Muscle of leg (tissue), 11 donors: ENCODE results near the gene TOP2A. TPM values are rescaled to one million over a fixed set of nuclear protein-coding genes. Genes with fewer than 3 reads are reported as not detected.

Source experiments
- DNase-seq: peaks from one replicate; pipeline ENCODE4 v3.0.0; 2013
- H3K27ac ChIP-seq: one replicate; pipeline ENCODE4 v1.5.1; 2013; ENCODE audit warnings: mild to moderate bottlenecking, low read length, control low read depth
- H3K27me3 ChIP-seq: one replicate; pipeline ENCODE4 v1.6.1; 2013; ENCODE audit warnings: low read length; ENCODE audit not compliant: control insufficient read depth, insufficient read depth
- H3K36me3 ChIP-seq: one replicate; pipeline ENCODE4 v1.6.1; 2013; ENCODE audit warnings: low read length; ENCODE audit not compliant: control insufficient read depth, insufficient read depth
- H3K4me1 ChIP-seq: one replicate; pipeline ENCODE4 v1.6.1; 2013; ENCODE audit warnings: low read length; ENCODE audit not compliant: control insufficient read depth, insufficient read depth
- H3K4me3 ChIP-seq: one replicate; pipeline ENCODE4 v1.5.1; 2013; ENCODE audit warnings: low read length, control low read depth
- H3K9me3 ChIP-seq: replicated peaks from 2 replicates; pipeline ENCODE4 v1.6.1; 2013; ENCODE audit warnings: low read depth, low read length; ENCODE audit not compliant: control insufficient read depth
- WGBS: methylation state at CpG from one replicate; pipeline ENCODE4 v1.1.5; 2013; ENCODE audit warnings: missing lambda C conversion rate; ENCODE audit not compliant: insufficient coverage; 5-methylcytosine and 5-hydroxymethylcytosine counted together
- polyA plus RNA-seq, 8 donors: library from polyadenylated mRNA; unstranded; fragments of 120-200 nt; gene quantifications; one replicate each; pipeline versions ENCODE4 v1.2.1 to v1.2.3, GENCODE V29; 2013; ENCODE audit warnings: inconsistent platforms in 1 of 8, low replicate concordance in 1 of 8; ENCODE audit not compliant: insufficient read length in 8 of 8, insufficient read depth in 1 of 8
- total RNA-seq: library from RNA; stranded (reverse); fragments of 120-200 nt; gene quantifications from one replicate; pipeline ENCODE4 v1.2.4, GENCODE V29; 2013

Gene TOP2A
- total and polyA plus RNA-seq, 9 donors: 45.9 to 113 (median 77.9) TPM

GRCh38 chr17:40352237-40352778 lies 65.4 kb downstream of the TOP2A start:
- H3K9me3 ChIP-seq: no peaks in the 10 kb centered on the region
- no peak overlapping the region for H3K4me3 ChIP-seq
- H3K4me1 ChIP-seq: peaks cover 88% of the 10 kb centered on the region
- H3K36me3 ChIP-seq: peaks cover 92% of the 10 kb centered on the region
- H3K27me3 ChIP-seq: no peaks in the 10 kb centered on the region
- H3K27ac ChIP-seq: peak overlapping the region; percentile 91
- WGBS: 58% methylated on average over 7 of the region's 7 CpGs
- no peak for DNase-seq

DNA sequence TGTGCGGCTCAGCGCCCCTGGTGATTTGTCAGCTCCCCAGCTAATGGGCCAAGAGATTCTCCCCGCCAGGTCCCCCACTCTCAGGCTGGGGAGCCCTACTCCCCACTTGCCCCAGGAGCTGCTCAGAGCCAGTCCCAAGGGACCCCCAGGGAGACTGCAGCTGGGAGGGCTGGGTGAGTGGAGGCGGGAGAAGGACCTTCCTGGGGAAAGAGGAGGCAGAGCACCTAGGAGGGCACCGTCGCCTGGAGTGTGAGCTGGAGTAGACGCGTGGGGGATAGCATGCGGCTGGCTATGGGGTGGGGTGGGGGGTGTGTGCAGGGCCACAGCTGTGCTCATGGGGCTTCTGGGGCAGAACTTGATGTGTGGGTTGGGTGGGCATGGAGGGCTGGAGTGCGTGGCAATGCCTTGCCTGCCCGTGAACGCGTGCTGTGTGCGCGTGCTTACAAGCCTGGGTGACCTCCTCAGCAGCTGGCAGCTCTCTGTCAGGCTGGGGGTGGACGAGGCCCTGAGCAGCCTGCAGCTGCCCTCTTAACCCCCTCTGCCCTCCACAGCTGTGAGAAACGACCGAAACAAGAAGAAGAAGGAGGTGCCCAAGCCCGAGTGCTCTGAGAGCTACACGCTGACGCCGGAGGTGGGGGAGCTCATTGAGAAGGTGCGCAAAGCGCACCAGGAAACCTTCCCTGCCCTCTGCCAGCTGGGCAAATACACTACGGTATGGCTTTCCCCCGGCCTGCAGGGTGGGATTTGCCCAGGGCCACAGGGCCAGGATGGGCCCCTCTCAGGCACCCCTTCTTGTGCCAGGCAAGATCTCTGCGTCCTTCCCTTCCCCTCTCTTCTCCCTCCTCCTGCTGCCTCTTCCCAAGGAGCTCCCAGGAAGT lies 66.1 kb downstream of the TOP2A start:
- Histone ChIP-seq H3K4me1 (peaks cover 90% of the 10 kb centered on the region), H3K36me3 (peaks cover 88% of the 10 kb centered on the region), H3K27ac (peak overlapping the region; percentile 91), H3K27me3 (no peaks in the 10 kb centered on the region), H3K4me3 (no peak overlapping the region), H3K9me3 (no peaks in the 10 kb centered on the region)
- WGBS: 64% methylated on average over 20 of the region's 27 CpGs
- DNase-seq: peak; percentile 69

DNA sequence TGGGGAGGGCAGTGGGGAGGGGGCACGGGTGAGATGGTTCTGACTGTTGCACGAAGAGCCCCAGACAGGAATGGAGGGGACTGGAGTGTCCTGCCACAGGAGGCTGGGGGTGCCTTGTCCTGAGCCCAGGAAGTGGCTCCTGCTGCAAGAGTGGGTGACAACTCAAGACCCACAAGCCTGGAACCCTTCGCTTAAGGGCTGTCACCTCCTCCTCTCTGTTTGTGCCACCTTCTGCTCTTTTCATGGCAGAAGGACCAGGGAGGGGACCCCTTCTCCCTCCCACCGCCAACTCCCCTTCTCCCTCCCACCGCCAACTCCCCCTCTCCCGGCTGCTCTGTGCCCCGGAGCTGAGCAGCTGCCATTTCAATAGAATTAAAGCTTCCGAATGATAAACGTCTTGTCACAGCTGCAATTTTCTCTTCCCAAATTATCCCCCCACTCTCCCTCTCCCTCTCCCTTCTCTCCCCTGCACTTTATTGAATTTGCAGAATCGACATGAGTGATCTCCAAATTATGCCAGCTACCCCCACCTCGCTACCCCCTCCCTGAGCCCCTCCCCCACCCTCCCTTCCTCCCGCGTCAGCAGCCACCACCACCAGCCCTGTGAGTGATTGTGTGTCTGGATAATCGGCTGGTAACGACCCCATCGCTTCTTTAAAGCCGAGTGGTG lies 66.9 kb downstream of the TOP2A start:
- Histone ChIP-seq H3K27ac (peak overlapping the region; percentile 91), H3K9me3 (no peaks in the 10 kb centered on the region), H3K36me3 (peaks cover 80% of the 10 kb centered on the region), H3K27me3 (no peaks in the 10 kb centered on the region), H3K4me3 (no peak overlapping the region), H3K4me1 (peaks cover 91% of the 10 kb centered on the region)
- WGBS: 21% methylated on average over 9 of the region's 17 CpGs
- DNase-seq: peak; percentile 64

DNA sequence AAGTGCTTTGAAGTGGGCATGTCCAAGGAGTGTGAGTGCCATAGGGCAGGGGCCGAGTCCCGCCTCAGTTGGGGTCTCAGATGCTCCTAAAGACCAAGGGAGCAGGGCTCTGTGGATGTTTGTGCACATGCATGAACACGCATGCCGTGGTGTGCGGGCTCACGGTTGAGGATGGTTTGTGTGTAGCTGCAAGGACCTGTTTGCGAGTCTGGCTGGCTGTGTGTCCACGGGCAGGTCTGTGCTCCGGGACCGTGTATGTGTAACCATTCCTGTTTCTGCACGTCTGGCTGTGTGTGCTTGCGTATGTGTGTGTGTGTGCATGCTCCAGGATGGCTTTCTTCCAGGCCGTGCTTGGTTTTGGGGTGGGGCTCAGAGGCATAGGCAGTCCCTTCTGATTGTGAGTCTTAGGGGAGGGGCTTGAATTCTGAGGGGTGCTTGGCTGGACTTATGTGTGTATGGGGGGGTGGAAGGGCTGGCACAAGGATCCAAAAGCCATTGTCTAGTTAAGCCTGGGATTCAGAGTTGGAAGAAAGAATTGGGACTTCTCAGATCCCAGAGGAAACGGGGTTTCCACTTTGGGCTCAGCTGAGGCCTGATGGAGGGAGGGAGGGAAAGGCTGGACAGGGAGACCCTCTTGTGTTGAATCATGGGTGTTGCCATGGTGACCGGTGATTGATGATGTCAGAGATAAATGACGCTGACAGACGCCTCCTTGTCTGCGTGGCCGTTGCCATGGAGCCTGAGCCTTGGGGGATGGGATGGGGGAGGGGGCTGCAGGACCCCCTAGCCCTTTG lies 67.6 kb downstream of the TOP2A start:
- peaks cover 92% of the 10 kb centered on the region for H3K4me1 ChIP-seq
- no peak overlapping the region for H3K4me3 ChIP-seq
- WGBS: 25% methylated on average over 19 of the region's 19 CpGs
- peaks cover 72% of the 10 kb centered on the region for H3K36me3 ChIP-seq
- no peaks in the 10 kb centered on the region for H3K9me3 ChIP-seq
- H3K27ac ChIP-seq: peak overlapping the region; percentile 91
- peak; percentile 89 for DNase-seq
- H3K27me3 ChIP-seq: no peaks in the 10 kb centered on the region

GRCh38 chr17:40349477-40349894 lies 68.2 kb downstream of the TOP2A start:
- Histone ChIP-seq H3K36me3 (peaks cover 66% of the 10 kb centered on the region), H3K27me3 (no peaks in the 10 kb centered on the region), H3K4me3 (no peak overlapping the region), H3K9me3 (no peaks in the 10 kb centered on the region), H3K27ac (peak overlapping the region; percentile 91), H3K4me1 (peaks cover 92% of the 10 kb centered on the region)
- DNase-seq: peak; percentile 45
- WGBS: 34% methylated on average over 7 of the region's 10 CpGs

DNA sequence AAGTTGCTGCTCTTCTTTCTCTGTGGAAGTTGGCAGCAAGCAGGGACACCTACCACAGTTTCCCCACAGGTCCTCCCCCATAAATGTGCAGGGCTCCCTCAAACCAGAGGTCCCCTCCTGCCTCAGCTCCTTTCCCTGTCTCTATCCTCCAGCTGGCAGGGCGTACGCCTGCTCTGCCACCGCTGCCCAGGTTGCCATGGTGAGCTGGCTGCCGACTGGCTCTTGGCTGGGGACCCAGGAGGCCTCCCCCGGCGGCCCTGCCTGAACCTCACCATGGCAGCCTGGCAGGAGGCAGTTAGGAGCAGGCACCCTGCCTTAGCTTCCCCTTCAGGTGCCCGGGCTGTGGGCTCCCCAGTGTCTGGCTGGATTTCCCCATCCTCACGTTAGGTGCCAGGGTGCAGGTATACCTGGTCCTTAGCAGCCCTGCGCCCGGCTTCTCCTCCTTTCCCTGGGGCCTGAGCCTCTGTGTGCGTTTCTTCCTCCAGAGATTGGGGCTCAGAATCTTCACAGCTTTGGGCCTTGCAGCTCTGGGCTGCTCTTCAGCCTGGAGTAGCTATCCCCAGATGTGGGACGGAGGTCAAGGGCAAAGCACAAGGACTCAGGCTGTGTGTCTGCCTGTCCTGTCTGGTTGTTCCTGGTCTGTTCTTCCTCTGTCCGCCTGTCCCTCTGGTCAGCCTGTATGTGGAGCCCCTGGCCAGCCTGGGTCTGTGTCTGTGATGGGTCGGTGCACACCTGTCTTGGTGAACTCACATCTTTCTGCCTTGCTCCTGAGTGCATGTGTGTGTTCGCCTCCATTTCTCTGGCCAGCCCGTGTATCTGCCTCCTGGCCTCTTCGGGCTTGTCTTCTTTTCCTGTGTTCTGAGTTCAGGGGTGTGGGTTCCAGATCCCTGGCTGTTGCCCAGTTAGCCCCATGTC lies 68.9 kb downstream of the TOP2A start:
- WGBS: 55% methylated on average over 16 of the region's 17 CpGs
- Histone ChIP-seq H3K27me3 (no peaks in the 10 kb centered on the region), H3K36me3 (peaks cover 60% of the 10 kb centered on the region), H3K4me1 (peaks cover 92% of the 10 kb centered on the region), H3K27ac (peak overlapping the region; percentile 29), H3K4me3 (no peak overlapping the region), H3K9me3 (no peaks in the 10 kb centered on the region)
- DNase-seq: peak; percentile 67

DNA sequence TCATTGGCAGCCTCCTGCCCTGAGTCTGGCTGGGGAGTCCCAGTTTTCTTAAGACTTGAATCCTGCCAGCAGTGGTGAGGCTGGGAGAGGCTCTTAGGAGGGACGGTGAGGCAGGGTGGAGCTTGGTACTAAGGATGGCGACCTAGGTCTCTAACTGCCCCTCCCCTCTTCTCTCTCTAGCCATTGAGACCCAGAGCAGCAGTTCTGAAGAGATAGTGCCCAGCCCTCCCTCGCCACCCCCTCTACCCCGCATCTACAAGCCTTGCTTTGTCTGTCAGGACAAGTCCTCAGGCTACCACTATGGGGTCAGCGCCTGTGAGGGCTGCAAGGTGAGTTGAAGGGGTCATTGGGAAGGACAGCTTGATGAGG lies 69.6 kb downstream of the TOP2A start:
- Histone ChIP-seq H3K4me3 (peak overlapping the region; percentile 13), H3K9me3 (no peaks in the 10 kb centered on the region), H3K4me1 (peaks cover 98% of the 10 kb centered on the region), H3K36me3 (peaks cover 58% of the 10 kb centered on the region), H3K27ac (peak overlapping the region; percentile 71), H3K27me3 (no peaks in the 10 kb centered on the region)
- DNase-seq: no peak
- no CpG with 5 or more reads among the region's 5 CpGs for WGBS

- H3K4me3 ChIP-seq: peak overlapping the region; percentile 16
- no CpG with 5 or more reads among the region's 9 CpGs for WGBS
These were observed 70.2 kb downstream of the TOP2A start for GRCh38 chr17:40347319-40348135.

More at GRCh38 chr17:40347319-40348135, 70.2 kb downstream of the TOP2A start:
- Histone ChIP-seq H3K27me3 (no peaks in the 10 kb centered on the region), H3K36me3 (peaks cover 55% of the 10 kb centered on the region), H3K27ac (peak overlapping the region; percentile 97), H3K9me3 (no peaks in the 10 kb centered on the region), H3K4me1 (peaks cover 100% of the 10 kb centered on the region)
- DNase-seq: peak; percentile 49
